PFSK-1 (cell line): ENCODE measurements around the gene CKMT2.

Experiments used
- FOXP2 ChIP-seq: optimal IDR thresholded peaks from 2 replicates; pipeline ENCODE3; 2011; ENCODE audit warnings: borderline replicate concordance, control low read depth, inconsistent platforms; ENCODE audit not compliant: insufficient read depth; ENCODE audit errors: extremely low read length, extremely low read depth
- POLR2AphosphoS5 ChIP-seq: IDR thresholded peaks from 2 replicates; pipeline ENCODE4 v1.6.1; 2012; ENCODE audit warnings: low read depth, mild to moderate bottlenecking, control low read depth, low read length, moderate library complexity
- SIN3A ChIP-seq: IDR thresholded peaks from 2 replicates; pipeline ENCODE4 v1.6.1; 2012; ENCODE audit warnings: mild to moderate bottlenecking, low read length, moderate library complexity, borderline replicate concordance; ENCODE audit not compliant: insufficient read depth
- TAF1 ChIP-seq: IDR thresholded peaks from 2 replicates; pipeline ENCODE4 v1.6.1; 2012; ENCODE audit warnings: low read length, control low read depth, borderline replicate concordance; ENCODE audit not compliant: insufficient read depth
- TF ChIP-seq, protein P1 (sequence below), 2 experiments: IDR thresholded peaks; 2 replicates each; pipeline versions ENCODE4 v1.6.1 to v1.8.0; 2011 to 2012; ENCODE audit warnings: low read depth in 2 of 2, low read length in 2 of 2, control low read depth in 1 of 2, inconsistent platforms in 1 of 2, mild to moderate bottlenecking in 1 of 2, moderate library complexity in 1 of 2; ENCODE audit not compliant: insufficient read depth in 1 of 2

The CKMT2 gene

GRCh38 chr5:81230416-81230815 lies 2.7 kb upstream of the CKMT2 start:
- TF ChIP-seq TAF1 (no peak), FOXP2 (no peak), POLR2AphosphoS5 (no peak), SIN3A (no peak)
- TF ChIP-seq, protein P1, sequence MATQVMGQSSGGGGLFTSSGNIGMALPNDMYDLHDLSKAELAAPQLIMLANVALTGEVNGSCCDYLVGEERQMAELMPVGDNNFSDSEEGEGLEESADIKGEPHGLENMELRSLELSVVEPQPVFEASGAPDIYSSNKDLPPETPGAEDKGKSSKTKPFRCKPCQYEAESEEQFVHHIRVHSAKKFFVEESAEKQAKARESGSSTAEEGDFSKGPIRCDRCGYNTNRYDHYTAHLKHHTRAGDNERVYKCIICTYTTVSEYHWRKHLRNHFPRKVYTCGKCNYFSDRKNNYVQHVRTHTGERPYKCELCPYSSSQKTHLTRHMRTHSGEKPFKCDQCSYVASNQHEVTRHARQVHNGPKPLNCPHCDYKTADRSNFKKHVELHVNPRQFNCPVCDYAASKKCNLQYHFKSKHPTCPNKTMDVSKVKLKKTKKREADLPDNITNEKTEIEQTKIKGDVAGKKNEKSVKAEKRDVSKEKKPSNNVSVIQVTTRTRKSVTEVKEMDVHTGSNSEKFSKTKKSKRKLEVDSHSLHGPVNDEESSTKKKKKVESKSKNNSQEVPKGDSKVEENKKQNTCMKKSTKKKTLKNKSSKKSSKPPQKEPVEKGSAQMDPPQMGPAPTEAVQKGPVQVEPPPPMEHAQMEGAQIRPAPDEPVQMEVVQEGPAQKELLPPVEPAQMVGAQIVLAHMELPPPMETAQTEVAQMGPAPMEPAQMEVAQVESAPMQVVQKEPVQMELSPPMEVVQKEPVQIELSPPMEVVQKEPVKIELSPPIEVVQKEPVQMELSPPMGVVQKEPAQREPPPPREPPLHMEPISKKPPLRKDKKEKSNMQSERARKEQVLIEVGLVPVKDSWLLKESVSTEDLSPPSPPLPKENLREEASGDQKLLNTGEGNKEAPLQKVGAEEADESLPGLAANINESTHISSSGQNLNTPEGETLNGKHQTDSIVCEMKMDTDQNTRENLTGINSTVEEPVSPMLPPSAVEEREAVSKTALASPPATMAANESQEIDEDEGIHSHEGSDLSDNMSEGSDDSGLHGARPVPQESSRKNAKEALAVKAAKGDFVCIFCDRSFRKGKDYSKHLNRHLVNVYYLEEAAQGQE (IDR thresholded peaks at IDR 0.05; ENCODE audit: insufficient read depth in 1 of 2, low read depth in 2 of 2, low read length in 2 of 2), result no peak

GRCh38 chr5:81232464-81233079 lies 550 bp upstream of the CKMT2 start:
- TF ChIP-seq POLR2AphosphoS5 (no peak), SIN3A (no peak), TAF1 (no peak), FOXP2 (no peak)
- TF ChIP-seq, protein P1 (IDR thresholded peaks at IDR 0.05; ENCODE audit: insufficient read depth in 1 of 2, low read depth in 2 of 2, low read length in 2 of 2), result no peak

DNA sequence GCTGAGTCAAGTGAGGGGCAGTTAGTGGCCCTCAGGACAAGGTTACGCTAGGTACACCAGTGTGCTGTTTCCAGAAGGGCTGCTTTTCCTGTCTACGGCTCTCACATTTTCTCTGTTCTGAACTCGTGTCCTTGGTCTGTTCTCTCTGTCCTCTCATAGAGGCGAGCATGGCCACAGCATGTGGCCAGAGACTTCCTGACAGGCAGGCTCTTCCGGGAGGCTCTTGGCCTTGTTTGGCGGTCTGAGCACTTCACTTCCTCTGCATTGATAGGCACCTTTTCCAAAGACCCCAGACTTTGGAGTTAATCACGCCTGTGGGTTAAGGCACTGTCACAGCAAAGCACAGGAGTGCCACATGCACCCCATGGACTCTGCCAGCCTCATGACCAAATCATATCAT lies 1.2 kb downstream of the CKMT2 start:
- TF ChIP-seq SIN3A, result no peak
- no peak for TF ChIP-seq TAF1
- no peak for TF ChIP-seq FOXP2
- TF ChIP-seq, protein P1 (IDR thresholded peaks at IDR 0.05; ENCODE audit: insufficient read depth in 1 of 2, low read depth in 2 of 2, low read length in 2 of 2), result no peak
- no peak for TF ChIP-seq POLR2AphosphoS5

GRCh38 chr5:81234801-81235200 lies 1.7 kb downstream of the CKMT2 start:
- TF ChIP-seq, protein P1 (IDR thresholded peaks at IDR 0.05; ENCODE audit: insufficient read depth in 1 of 2, low read depth in 2 of 2, low read length in 2 of 2), result no peak
- TF ChIP-seq FOXP2 (no peak), TAF1 (no peak), SIN3A (no peak)
